Measurements from ENCODE around the gene SPATA2. TPM values are rescaled to one million over a fixed set of nuclear protein-coding genes. Genes with fewer than 3 reads are reported as not detected.

The SPATA2 gene
- total and polyA plus RNA-seq, 2 of the 13 experiments (the other 11 are each of a cell fraction or from before 2014, with no cell fraction given) = 3.2 to 8.7 TPM

DNA sequence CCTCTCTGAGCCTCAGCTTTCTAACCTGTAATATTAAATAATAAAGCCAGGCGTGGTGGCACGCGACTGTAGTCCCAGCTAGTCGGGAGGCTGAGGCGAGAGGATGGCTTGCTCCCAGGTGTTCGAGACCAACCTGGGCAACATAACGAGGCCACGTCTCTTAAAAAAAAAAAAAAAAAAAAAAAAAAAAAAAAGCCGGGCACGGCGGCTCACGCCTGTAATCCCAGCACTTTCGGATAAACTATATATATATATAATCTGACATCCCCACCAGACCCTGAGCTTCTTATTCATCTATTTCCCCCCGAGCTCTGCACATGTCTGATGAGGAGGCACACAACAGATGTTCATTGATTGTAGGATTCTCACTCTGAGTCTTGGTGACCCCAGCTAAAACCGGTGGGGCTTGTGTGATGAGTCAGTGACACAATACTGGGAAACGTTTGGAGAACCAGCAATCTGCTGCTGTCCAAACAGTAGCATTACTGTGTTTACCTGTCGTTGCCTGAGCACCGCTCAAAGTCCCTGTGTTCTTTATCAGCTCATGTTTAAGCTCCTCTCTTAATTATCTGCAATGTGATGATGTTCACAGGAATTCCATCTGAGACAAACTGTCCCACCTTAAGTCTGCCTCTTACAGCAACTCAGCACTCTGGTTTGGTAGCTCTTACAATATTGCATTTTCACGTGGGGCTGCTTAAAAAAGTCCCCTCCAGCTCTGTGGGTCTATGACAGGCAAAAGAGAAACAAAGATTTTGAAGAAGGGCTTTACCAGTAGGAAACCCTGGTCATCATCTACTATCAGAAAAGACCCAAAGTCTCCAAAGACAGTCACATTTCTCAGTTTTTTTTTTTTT lies 1.0 kb upstream of the SPATA2 start:
- peak; percentile 99 for FAIRE-seq
- Histone ChIP-seq H3K9ac (ENCODE audit: insufficient read depth, low read depth, low read length) (peak overlapping the region; percentile 92), H2AFZ (ENCODE audit: low read length) (no peak overlapping the region), H3K27me3 (ENCODE audit: control insufficient read depth in 1 of 2, insufficient read depth in 2 of 2, low read length in 2 of 2) (no peaks in the 10 kb centered on the region; a peak in 1 of 5 replicates), H3K4me3 (replicated peaks in 1 of 3; ENCODE audit: insufficient read depth in 1 of 3, low read depth in 2 of 3, low read length in 3 of 3) (peak overlapping the region; percentile 74 to 91 (median 90)), H4K20me1 (ENCODE audit: insufficient read depth, low read length) (no peaks in the 10 kb centered on the region), H3K9me3 (ENCODE audit: low read length) (no peaks in the 10 kb centered on the region), H3K4me2 (ENCODE audit: low read depth, low read length) (peak overlapping the region; percentile 98), H3K79me2 (ENCODE audit: insufficient read depth, low read length) (peaks cover 39% of the 10 kb centered on the region), H3K4me1 (ENCODE audit: insufficient read depth, low read length) (peaks cover 63% of the 10 kb centered on the region), H3K27ac (ENCODE audit: extremely low read length, insufficient read depth, low read length) (peak overlapping the region; percentile 97), H3K36me3 (replicated peaks in 1 of 2; ENCODE audit: control insufficient read depth in 1 of 2, insufficient read depth in 2 of 2, low read length in 2 of 2) (no peaks in the 10 kb centered on the region; a peak in 2 of 5 replicates)
- ChIA-PET POLR2A (interaction anchor here (0.6 to 2.6 kb wide), 37 partner anchors 10 to 833 kb away, joined by 3 to 105 read pairs (median 4); partner anchors contain the start of genes PEDS1, RNF114 and SLC9A8), CTCF (ENCODE audit: low intra/inter-chr PET ratio, low total read pairs) (interaction anchor here (2.3 kb wide), 1 partner anchor 12 kb away, joined by 10 read pairs; no protein-coding TSS in a partner anchor)
- intact Hi-C loops (cut with micrococcal nuclease; ENCODE audit: unreplicated experiment) = no loop called here
- in situ Hi-C loops (cut with HindIII; ENCODE audit: extremely low pct_ligation_motif_present, low pct_unique_long_range_greater_than_20kb) = no loop called here
- ATAC-seq = peak; percentile 87
- under 1% methylated on average over 19 of the region's 19 CpGs for WGBS (ENCODE audit: low lambda C conversion rate)
- no TSS peak for BruUV-seq (replicated peaks)
- DNase-seq (ENCODE audit: low spot score) = peak; percentile 100
- TF ChIP-seq, protein P1, sequence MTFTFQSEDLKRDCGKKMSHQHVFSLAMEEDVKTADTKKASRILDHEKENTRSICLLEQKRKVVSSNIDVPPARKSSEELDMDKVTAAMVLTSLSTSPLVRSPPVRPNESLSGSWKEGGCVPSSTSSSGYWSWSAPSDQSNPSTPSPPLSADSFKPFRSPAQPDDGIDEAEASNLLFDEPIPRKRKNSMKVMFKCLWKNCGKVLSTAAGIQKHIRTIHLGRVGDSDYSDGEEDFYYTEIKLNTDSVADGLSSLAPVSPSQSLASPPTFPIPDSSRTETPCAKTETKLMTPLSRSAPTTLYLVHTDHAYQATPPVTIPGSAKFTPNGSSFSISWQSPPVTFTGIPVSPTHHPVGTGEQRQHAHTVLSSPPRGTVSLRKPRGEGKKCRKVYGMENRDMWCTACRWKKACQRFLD (CRISPR knock-in tag; IDR thresholded peaks at IDR 0.05; ENCODE audit: borderline replicate concordance) = 0 out of 2 replicates have a peak, but pooled peaks have one; percentile 79
- TF ChIP-seq, protein P2, sequence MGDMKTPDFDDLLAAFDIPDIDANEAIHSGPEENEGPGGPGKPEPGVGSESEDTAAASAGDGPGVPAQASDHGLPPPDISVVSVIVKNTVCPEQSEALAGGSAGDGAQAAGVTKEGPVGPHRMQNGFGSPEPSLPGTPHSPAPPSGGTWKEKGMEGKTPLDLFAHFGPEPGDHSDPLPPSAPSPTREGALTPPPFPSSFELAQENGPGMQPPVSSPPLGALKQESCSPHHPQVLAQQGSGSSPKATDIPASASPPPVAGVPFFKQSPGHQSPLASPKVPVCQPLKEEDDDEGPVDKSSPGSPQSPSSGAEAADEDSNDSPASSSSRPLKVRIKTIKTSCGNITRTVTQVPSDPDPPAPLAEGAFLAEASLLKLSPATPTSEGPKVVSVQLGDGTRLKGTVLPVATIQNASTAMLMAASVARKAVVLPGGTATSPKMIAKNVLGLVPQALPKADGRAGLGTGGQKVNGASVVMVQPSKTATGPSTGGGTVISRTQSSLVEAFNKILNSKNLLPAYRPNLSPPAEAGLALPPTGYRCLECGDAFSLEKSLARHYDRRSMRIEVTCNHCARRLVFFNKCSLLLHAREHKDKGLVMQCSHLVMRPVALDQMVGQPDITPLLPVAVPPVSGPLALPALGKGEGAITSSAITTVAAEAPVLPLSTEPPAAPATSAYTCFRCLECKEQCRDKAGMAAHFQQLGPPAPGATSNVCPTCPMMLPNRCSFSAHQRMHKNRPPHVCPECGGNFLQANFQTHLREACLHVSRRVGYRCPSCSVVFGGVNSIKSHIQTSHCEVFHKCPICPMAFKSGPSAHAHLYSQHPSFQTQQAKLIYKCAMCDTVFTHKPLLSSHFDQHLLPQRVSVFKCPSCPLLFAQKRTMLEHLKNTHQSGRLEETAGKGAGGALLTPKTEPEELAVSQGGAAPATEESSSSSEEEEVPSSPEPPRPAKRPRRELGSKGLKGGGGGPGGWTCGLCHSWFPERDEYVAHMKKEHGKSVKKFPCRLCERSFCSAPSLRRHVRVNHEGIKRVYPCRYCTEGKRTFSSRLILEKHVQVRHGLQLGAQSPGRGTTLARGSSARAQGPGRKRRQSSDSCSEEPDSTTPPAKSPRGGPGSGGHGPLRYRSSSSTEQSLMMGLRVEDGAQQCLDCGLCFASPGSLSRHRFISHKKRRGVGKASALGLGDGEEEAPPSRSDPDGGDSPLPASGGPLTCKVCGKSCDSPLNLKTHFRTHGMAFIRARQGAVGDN (CRISPR knock-in tag; IDR thresholded peaks at IDR 0.05) = no peak
- peak; percentile 48; the same call in 1 of the 2 replicates for TF ChIP-seq ZNF317 (CRISPR knock-in tag; IDR thresholded peaks at IDR 0.05)
- no peak for TF ChIP-seq ZNF484 (CRISPR knock-in tag; IDR thresholded peaks at IDR 0.05; ENCODE audit: borderline replicate concordance, low read depth)
- peak; percentile 93 for TF ChIP-seq ZMYM3 (CRISPR knock-in tag; IDR thresholded peaks at IDR 0.05)
- TF ChIP-seq PTBP1 (IDR thresholded peaks at IDR 0.05; ENCODE audit: low read depth, low read length, poor library complexity, severe bottlenecking) = peak; percentile 16
- peak; percentile 40; the same call in 1 of the 2 replicates for TF ChIP-seq ZBTB21 (CRISPR knock-in tag; IDR thresholded peaks at IDR 0.05)
- TF ChIP-seq, protein P3, sequence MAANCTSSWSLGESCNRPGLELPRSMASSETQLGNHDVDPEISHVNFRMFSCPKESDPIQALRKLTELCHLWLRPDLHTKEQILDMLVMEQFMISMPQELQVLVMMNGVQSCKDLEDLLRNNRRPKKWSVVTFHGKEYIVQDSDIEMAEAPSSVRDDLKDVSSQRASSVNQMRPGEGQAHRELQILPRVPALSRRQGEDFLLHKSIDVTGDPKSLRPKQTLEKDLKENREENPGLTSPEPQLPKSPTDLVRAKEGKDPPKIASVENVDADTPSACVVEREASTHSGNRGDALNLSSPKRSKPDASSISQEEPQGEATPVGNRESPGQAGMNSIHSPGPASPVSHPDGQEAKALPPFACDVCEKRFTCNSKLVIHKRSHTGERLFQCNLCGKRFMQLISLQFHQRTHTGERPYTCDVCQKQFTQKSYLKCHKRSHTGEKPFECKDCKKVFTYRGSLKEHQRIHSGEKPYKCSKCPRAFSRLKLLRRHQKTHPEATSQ (CRISPR knock-in tag; IDR thresholded peaks at IDR 0.05; ENCODE audit: borderline replicate concordance) = no peak
- TF ChIP-seq ZNF207 (IDR thresholded peaks at IDR 0.05; ENCODE audit: borderline replicate concordance) = no peak
- no peak for TF ChIP-seq ZBTB43 (CRISPR knock-in tag; conservative IDR thresholded peaks at IDR 0.05)
- peak; percentile 50; the same call in 1 of the 2 replicates for TF ChIP-seq LCORL (IDR thresholded peaks at IDR 0.05)
- peak; percentile 94 for TF ChIP-seq LCORL (CRISPR knock-in tag; IDR thresholded peaks at IDR 0.05)
- no peak for TF ChIP-seq ZFX (CRISPR knock-in tag; IDR thresholded peaks at IDR 0.05; ENCODE audit: low read depth)

Measured in HepG2 (cell line).